ENCODE data around the gene DMRT3. TPM values are rescaled to one million over a fixed set of nuclear protein-coding genes. Genes with fewer than 3 reads are reported as not detected.
A peak's percentile ranks its signal among the peaks of the same experiment; 100 is the strongest.

The DMRT3 gene
- total RNA-seq, 6 experiments from 2014 or later = not detected

GRCh38 chr9:971901-972500, 4.5 kb upstream of the DMRT3 start:
- ATAC-seq = peak in 3 of 4 donors; percentile 10 to 31 (median 30)
- DNase-seq = no peak
- H3K4me1 ChIP-seq = peaks cover 0 to 11% (median 0%) of the 10 kb centered on the region in 4 donors

GRCh38 chr9:972501-973294, 3.8 kb upstream of the DMRT3 start:
- Histone ChIP-seq H3K36me3 (no peaks in the 10 kb centered on the region), H3K4me1 (peaks cover 0 to 11% (median 0%) of the 10 kb centered on the region in 4 donors), H3K4me3 (no peak overlapping the region), H3K27me3 (peaks cover 14 to 72% of the 10 kb centered on the region in 2 donors), H3K27ac (no peak overlapping the region), H3K9me3 (no peaks in the 10 kb centered on the region)
- no peak for DNase-seq
- intact Hi-C loops (cut with DNase I) = no loop called here
- peak in 1 of 4 donors; percentile 23 for ATAC-seq
- TF ChIP-seq POLR2A (IDR thresholded peaks at IDR 0.05) = no peak
- no peak for TF ChIP-seq CTCF (IDR thresholded peaks at IDR 0.05)
- 7% methylated on average over 24 of the region's 68 CpGs for WGBS (ENCODE audit: insufficient coverage, low coverage, low lambda C conversion rate, missing lambda C conversion rate)

More at GRCh38 chr9:971901-972500, 4.5 kb upstream of the DMRT3 start:
- 0% methylated on average over 4 of the region's 42 CpGs for WGBS (ENCODE audit: insufficient coverage, low coverage, low lambda C conversion rate, missing lambda C conversion rate)
- no peaks in the 10 kb centered on the region for H3K9me3 ChIP-seq
- H3K27ac ChIP-seq = no peak overlapping the region
- TF ChIP-seq CTCF (IDR thresholded peaks at IDR 0.05) (no peak), POLR2A (IDR thresholded peaks at IDR 0.05) (no peak)
- H3K27me3 ChIP-seq = peaks cover 19 to 79% of the 10 kb centered on the region in 2 donors
- H3K4me3 ChIP-seq = no peak overlapping the region
- H3K36me3 ChIP-seq = no peaks in the 10 kb centered on the region
- intact Hi-C loops (cut with DNase I) = no loop called here

GRCh38 chr9:973295-973834, 3.1 kb upstream of the DMRT3 start:
- Histone ChIP-seq H3K9me3 (no peaks in the 10 kb centered on the region), H3K4me3 (no peak overlapping the region), H3K27me3 (peaks cover 8 to 65% of the 10 kb centered on the region in 2 donors), H3K27ac (no peak overlapping the region), H3K4me1 (peaks cover 0 to 11% (median 0%) of the 10 kb centered on the region in 4 donors), H3K36me3 (no peaks in the 10 kb centered on the region)
- intact Hi-C loops (cut with DNase I) = no loop called here
- no peak for DNase-seq
- no peak for ATAC-seq
- TF ChIP-seq CTCF (IDR thresholded peaks at IDR 0.05) (no peak), POLR2A (IDR thresholded peaks at IDR 0.05) (no peak)
- WGBS (ENCODE audit: insufficient coverage, low coverage, low lambda C conversion rate, missing lambda C conversion rate) = 2% methylated on average over 11 of the region's 17 CpGs

GRCh38 chr9:974031-974995, 2.1 kb upstream of the DMRT3 start:
- ATAC-seq = no peak
- H3K4me1 ChIP-seq = peaks cover 0 to 11% (median 0%) of the 10 kb centered on the region in 4 donors
- TF ChIP-seq CTCF (IDR thresholded peaks at IDR 0.05) (no peak), POLR2A (IDR thresholded peaks at IDR 0.05) (no peak)
- no peak for DNase-seq
- no peak overlapping the region for H3K27ac ChIP-seq
- intact Hi-C loops (cut with DNase I) = no loop called here
- no peak overlapping the region for H3K4me3 ChIP-seq
- no peaks in the 10 kb centered on the region for H3K9me3 ChIP-seq
- peaks cover 8 to 62% of the 10 kb centered on the region in 2 donors for H3K27me3 ChIP-seq
- WGBS (ENCODE audit: insufficient coverage, low coverage, low lambda C conversion rate, missing lambda C conversion rate) = 5% methylated on average over 29 of the region's 29 CpGs
- no peaks in the 10 kb centered on the region for H3K36me3 ChIP-seq
